GM19351 (cell line): ENCODE data around the gene GPR108.

ENCODE experiments used
- ATAC-seq: cut with Tn5 transposase; IDR thresholded peaks from one replicate; pipeline ENCODE4 v1.9.1; 2021; ENCODE audit warnings: mild to moderate bottlenecking, moderate library complexity; ENCODE audit not compliant: unreplicated experiment

The GPR108 gene

GRCh38 chr19:6708346-6708745 is 29.0 kb downstream of the GPR108 start:
- no peak for ATAC-seq

- ATAC-seq, result no peak
These were observed 29.7 kb downstream of the GPR108 start for GRCh38 chr19:6707658-6708018.

- ATAC-seq, result no peak
These were observed 30.2 kb downstream of the GPR108 start for GRCh38 chr19:6707011-6707657.

GRCh38 chr19:6706633-6706958 is 30.8 kb downstream of the GPR108 start:
- ATAC-seq, result no peak

- ATAC-seq, result no peak
These were observed 31.3 kb downstream of the GPR108 start for GRCh38 chr19:6705931-6706632.

GRCh38 chr19:6700586-6701316 is 36.6 kb downstream of the GPR108 start:
- no peak for ATAC-seq

GRCh38 chr19:6699935-6700334 is 37.4 kb downstream of the GPR108 start:
- ATAC-seq, result no peak

- no peak for ATAC-seq
These were observed 40.1 kb downstream of the GPR108 start for GRCh38 chr19:6697291-6697690.

GRCh38 chr19:6696239-6696820 is 41.0 kb downstream of the GPR108 start:
- no peak for ATAC-seq

GRCh38 chr19:6694147-6694815 is 43.1 kb downstream of the GPR108 start:
- no peak for ATAC-seq

- no peak for ATAC-seq
These were observed 43.7 kb downstream of the GPR108 start for GRCh38 chr19:6693681-6694080.

- ATAC-seq, result no peak
These were observed 44.3 kb downstream of the GPR108 start for GRCh38 chr19:6693056-6693471.

GRCh38 chr19:6692027-6692426 is 45.4 kb downstream of the GPR108 start:
- no peak for ATAC-seq

- no peak for ATAC-seq
These were observed 46.0 kb downstream of the GPR108 start for GRCh38 chr19:6691342-6691741.

- ATAC-seq, result no peak
These were observed 47.1 kb downstream of the GPR108 start for GRCh38 chr19:6690160-6690885.

GRCh38 chr19:6687114-6687513 is 50.3 kb downstream of the GPR108 start:
- no peak for ATAC-seq

GRCh38 chr19:6686628-6686975 is 50.8 kb downstream of the GPR108 start:
- no peak for ATAC-seq

- no peak for ATAC-seq
These were observed 51.3 kb downstream of the GPR108 start for GRCh38 chr19:6685962-6686627.

- no peak for ATAC-seq
These were observed 51.9 kb downstream of the GPR108 start for GRCh38 chr19:6685482-6685881.

GRCh38 chr19:6683971-6684370 is 53.4 kb downstream of the GPR108 start:
- no peak for ATAC-seq
